HG02938 (cell line): Measurements from ENCODE around the gene PRSS2.
"Not testable (repeated sequence)": the region's sequence is repeated elsewhere in the genome, so short reads cannot be mapped to it uniquely, and the experiment has no call there.

Source experiments
- ATAC-seq: cut with Tn5 transposase; IDR thresholded peaks from one replicate; pipeline ENCODE4 v1.9.1; 2021; ENCODE audit warnings: mild to moderate bottlenecking, moderate library complexity; ENCODE audit not compliant: unreplicated experiment

PRSS2 gene

DNA sequence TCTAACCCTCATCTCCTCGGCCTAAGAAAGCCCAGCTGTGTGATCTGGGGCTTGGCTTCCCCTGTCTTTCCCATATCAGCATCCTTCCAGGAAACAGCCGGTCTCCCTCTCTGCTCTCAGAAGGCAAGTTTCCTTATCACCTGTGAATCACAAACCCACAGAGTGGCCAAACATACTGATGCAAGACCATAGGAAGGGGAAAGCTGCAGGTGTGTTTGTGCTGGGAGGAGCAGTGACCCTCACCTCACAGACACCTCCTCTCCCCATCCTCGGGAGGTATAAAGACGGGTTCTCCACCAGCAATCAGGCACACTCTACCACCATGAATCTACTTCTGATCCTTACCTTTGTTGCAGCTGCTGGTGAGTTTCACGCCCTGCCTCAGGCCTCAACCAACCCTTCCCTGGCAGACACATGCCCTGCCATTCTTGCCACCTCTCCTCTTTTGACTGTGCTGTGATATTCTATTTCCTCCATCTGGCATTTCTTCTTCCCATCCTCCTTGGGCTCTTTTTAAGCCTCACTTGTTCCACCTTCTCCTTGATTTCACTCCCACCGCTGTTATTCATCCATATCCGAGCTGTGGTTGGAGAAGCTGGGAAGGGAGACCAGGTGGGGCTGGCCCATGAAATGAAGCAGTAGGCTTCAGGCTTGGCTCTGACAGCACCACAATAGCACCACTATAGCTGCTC, at the start of gene PRSS2:
Gene PRSS2 (plus strand): TSS at position 310 of the 692 bp plus-strand sequence. CDS start 13 bp downstream, at position 323.
- ATAC-seq, result peak; percentile 15

DNA sequence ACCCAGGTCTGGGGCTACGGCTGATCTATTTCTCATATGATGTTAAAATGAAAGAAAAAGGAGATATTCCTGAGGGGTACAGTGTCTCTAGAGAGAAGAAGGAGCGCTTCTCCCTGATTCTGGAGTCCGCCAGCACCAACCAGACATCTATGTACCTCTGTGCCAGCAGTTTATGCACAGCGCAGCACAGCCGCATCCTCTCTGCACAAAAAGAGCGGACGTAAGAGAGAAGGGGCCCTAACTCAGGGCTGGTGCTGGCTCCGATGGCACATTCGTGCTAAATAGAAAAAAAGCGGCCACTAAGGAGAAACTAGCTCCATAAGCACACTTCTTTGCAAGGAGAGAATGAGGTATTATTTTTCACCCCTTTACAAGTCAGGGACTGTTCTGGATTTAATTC, 49.8 kb upstream of the PRSS2 start:
- ATAC-seq, result no peak

DNA sequence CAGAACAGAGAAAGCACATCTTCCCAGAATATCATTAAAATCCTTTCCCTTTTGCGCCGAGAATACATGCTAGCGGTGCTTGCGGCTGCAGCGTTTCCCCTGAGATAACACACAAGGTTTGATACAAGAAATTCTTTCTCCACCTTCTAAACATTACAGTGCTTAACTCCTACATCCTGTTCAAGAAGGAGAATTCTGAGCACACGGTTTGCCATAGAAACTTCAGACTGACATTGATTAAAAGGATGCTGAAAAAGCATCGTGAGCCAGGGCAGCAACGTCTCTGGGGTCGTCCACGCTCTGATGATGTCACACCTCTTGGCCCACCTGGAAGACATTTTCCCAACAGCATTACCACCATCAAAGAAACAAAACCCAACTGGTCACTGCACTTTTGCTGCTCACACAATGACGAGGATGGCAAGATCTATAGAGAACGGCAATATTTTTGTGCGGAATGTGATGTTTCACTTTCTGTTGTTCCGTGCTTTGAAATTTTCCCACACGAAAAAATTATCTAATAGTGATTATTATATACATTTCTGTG, 48.4 kb upstream of the PRSS2 start:
- no peak for ATAC-seq

DNA sequence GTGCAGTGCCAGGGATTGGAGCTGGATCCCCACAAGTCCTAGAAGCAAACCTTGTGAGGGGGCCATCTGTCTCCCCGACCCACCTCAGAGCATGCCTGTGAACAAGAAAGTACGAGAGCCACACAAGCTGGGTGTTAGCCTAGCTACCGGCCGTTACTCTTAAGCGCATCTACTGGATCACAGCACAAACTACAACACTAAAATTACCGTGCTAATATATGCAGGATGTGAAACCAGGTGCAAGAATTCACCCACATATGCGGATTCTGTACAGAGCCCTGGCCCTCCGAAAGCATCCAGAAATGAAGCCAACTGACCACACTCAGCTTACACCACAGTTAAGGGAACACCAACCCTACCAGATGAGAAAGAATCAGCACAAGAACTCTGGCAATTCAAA, 37.5 kb upstream of the PRSS2 start:
- no peak for ATAC-seq

DNA sequence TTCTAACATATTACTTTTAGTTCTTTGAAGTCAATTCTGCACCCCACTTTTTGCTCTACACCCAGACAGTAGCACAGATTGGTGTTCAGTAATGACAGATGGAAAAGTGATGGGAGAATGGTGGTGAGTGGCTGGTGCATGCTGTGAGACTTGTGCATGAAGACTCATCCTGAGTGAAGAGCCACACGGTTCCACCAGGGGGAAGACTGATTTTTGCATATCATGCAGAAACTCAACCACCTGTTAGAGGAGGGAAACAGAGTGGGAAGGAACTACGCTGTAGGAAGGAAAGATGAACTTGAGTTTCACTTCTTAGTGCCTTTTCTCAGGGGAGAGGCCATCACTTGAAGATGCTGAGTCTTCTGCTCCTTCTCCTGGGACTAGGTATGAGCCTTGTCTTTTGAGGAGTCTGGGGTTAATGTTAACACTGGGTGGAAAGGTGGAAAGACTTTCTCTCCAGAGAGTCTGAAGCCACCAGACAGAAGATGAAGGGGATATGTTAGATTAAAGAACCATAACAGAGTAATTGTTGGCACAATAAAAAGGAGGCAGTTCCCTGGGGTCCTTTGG, 30.8 kb upstream of the PRSS2 start:
- peak; percentile 90 for ATAC-seq

DNA sequence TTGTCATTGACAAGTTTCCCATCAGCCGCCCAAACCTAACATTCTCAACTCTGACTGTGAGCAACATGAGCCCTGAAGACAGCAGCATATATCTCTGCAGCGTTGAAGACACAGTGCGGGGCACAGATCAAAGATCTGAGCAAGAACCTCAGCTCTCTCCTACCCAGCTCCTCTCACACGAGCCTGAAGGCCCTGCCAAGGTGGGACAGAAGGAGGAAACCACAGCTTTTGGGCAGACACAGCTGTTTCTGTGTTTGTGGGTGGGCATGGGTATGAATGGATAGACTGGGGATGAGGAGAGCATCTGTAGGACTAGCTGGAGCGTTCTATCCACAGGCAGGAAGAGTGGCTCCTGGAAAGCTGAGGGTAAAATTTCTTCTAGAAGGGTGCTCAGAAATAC, 30.0 kb upstream of the PRSS2 start:
- ATAC-seq, result no peak

DNA sequence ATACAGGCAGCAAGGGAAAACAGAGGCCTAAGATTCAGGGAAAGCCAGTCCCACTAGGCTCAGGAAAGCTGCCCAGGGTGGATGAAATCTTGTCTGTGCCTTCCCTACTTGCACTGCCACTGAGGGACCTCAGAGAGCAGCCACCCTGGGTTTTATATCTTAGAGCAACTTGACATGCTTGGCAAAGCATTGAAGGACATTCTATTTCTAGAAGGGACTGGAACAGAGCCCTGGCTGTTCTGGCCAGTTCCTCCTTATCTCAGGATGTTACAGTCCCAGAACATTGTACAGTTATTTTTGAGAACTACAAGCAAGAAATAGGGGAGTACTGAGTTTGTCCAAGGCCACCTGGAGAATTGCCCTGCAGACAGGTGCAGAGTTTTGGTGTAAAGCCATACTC, 28.8 kb upstream of the PRSS2 start:
- not testable (repeated sequence) for ATAC-seq

DNA sequence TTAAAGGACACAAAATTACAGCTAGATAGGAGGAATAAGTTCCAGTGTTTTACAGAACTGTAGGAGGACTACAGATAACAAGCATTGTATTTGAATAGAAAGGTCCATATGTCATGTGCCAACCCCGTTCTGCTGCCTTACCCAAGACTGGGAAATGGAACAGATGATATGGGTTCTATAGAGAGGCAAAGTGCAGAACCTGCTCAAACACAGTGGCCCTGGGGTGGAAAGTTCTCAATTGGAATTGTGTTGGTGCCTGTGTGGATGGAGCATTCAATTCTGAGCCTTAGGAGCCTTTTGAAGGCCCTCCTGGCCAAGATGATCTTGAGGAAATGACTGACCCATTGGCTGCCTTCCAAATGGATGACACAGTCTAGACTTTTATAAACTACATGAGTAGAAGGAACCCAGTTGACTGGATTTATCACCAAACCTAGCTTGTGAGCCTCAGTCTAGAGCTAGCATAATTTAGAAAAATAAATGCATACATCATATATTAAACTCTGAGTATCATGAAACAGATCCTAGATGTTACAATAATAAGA, 25.6 kb upstream of the PRSS2 start:
- no peak for ATAC-seq

DNA sequence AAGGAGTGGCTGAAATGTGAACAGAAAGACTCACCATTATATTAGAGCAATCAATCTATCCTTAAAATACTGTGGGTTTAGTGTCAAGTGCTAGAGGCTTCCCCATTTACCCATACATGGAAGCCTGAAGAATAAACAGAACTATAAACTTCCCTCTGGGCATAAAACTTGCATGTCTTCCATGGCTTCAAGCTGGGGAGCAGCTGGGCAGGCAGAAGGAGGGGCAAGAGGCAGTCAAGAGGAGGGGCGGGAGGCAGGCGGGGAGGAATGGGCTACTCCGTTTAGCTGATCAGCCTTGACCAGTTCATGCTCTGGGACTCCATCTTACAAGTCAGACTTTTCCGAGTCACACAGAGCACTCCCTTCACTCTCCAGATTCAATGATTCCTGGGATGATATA, 25.0 kb upstream of the PRSS2 start:
- no peak for ATAC-seq

DNA sequence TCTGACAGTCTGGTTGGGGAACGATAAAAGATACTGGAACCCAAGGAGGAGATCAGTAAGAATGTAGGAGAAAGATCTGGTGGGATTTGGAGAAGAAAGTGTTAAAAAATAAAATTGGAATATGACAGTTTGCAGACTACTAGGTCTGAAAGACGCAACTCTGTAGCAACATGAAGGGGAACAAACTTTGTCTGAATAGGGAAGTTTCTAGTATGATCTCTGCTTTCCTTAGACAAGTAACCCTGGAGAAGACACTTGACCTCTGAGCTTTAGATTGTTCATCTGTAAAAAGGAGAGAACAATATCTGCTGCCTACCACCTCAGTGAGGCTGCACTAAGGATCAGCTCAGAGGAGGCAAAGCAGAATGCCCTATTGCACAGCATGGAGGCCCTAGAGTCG, 24.5 kb upstream of the PRSS2 start:
- no peak for ATAC-seq

DNA sequence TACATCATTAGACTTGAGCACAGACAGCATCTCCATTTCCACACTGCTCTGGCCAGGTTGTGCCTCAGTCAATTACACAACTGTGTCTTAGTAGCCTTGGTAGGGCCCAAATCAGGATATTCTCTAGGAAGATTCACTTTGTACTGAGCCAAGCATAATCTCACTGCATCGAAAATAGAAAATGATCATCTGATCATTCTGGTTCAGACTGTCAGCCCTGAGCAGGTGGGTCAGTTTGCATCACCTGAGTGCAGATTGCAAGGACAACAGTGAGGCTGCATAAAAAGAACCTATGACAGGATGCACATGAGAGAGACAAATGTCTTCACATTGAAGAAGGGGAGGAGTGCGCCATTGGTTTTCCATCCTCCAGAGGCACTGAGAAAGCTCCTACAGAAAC, 22.4 kb upstream of the PRSS2 start:
- not testable (repeated sequence) for ATAC-seq

DNA sequence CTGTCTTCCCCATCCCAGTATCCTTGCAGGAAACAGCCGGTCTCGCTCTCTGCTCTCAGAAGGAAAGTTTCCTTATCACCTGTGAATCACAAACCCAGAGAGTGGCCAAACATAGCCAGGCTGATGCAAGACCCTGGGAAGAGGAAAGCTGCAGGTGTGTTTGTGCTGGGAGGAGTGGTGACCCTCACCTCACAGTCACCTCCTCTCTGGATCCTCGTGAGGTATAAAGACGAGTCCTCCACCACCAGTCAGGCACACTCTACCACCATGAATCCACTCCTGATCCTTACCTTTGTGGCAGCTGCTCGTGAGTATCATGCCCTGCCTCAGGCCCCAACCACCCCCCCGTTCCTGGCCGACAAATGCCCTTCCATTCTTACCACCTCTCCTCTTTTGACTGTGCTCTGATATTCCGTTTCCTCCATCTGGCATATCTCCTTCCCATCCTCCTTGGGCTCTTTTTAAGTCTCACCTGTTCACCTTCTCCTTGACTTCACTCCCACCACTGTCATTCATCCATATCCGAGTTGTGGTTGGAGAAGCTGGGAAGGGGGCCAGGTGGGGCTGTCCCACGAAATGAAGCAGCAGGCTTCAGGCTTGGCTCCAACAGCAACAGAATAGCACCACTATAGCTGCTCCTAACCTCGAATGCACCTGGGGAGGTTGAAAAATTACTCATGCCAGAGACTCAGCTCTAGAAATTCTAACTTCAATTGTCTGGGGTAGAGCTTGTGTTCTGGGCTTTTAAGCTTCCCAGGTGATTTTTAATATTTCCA, 21.4 kb upstream of the PRSS2 start, which contains the start of gene PRSS1:
Gene PRSS1 (plus strand): TSS at position 255 of the 776 bp plus-strand sequence. CDS start 13 bp downstream, at position 268.
- ATAC-seq, result no peak

DNA sequence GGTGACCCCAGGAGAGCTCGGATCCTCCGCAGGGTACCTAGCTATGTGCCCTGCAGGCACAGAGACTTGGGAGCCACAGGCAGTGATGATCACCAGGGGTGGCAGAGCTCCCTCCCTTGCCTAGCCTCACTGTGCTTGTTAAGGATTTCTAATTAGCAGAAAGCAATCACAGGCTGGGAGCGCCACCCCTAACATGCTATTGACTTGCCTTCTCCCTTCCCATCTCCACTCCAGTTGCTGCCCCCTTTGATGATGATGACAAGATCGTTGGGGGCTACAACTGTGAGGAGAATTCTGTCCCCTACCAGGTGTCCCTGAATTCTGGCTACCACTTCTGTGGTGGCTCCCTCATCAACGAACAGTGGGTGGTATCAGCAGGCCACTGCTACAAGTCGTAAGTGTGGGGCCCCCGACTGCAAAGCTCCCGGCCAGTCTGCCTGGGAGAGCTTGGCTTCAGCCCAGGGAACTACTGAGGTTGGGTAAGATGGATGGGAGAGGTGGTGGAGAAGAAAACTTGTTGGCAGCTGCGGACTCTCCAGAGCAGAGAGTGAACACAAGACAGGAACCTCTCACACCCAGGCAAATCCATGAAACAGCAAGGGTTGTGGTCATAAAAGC, 20.3 kb upstream of the PRSS2 start:
- no peak for ATAC-seq

DNA sequence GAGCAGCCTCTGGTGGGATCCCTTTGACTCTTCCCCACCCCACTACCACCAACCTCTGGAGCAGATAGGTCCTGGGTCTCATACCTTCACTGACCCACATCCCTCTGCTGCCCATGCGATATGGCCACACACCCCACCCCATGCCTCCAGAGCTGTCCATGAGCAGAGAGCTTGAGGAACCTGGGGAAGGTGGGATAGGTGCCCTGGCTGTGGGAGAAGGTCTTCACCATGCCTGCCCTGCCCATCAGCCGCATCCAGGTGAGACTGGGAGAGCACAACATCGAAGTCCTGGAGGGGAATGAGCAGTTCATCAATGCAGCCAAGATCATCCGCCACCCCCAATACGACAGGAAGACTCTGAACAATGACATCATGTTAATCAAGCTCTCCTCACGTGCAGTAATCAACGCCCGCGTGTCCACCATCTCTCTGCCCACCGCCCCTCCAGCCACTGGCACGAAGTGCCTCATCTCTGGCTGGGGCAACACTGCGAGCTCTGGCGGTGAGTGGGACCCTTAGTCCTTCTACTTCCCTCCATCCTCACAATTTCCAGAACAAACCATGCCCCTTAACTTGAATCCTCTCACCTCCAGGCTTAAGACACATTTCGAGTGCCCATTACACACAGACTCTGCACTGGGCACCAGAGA, 19.1 kb upstream of the PRSS2 start:
- ATAC-seq, result not testable (repeated sequence)

DNA sequence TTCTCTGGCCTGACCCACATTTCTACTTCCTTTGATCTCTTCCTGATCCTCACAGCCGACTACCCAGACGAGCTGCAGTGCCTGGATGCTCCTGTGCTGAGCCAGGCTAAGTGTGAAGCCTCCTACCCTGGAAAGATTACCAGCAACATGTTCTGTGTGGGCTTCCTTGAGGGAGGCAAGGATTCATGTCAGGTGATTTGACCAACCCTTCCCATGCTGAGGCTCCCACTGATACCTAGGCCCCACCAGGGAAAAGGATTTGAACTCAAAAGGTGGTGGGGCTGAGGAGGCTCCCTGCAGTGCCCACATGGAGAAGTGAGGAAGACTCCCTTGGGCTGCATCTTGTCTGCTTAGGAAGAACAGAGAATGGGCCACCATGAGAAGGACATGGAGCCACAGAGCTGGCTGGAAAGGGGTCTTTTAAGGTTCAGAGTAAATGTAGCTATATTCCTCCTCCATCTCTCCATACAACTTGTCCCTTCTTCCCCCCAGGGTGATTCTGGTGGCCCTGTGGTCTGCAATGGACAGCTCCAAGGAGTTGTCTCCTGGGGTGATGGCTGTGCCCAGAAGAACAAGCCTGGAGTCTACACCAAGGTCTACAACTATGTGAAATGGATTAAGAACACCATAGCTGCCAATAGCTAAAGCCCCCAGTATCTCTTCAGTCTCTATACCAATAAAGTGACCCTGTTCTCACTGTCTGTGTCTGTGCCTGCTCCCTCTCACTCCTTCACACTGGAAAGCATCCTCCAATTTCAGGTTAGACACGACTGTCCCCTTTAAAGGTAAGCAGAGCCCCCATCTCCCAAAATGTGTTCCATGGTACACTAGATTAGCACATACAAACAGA, 18.2 kb upstream of the PRSS2 start:
- no peak for ATAC-seq

DNA sequence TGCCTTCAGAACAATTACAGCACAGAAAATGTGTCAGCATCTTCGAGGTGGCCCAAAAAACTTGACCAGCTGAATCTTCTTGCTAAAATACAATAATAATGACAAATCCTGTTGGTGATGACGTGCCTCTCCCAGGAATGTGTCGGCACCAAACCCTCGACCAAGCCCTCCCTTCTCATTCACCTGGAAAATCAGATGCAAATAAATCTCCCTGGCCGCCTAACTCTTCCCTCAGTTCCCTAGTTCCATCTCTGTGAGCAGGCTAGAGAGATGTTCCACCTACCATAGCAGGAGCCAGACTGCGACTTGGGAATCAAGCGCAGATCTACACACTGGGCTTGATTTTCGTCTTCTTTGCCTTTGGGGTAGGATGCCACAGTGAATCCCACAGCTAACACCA, 17.4 kb upstream of the PRSS2 start:
- no peak for ATAC-seq

DNA sequence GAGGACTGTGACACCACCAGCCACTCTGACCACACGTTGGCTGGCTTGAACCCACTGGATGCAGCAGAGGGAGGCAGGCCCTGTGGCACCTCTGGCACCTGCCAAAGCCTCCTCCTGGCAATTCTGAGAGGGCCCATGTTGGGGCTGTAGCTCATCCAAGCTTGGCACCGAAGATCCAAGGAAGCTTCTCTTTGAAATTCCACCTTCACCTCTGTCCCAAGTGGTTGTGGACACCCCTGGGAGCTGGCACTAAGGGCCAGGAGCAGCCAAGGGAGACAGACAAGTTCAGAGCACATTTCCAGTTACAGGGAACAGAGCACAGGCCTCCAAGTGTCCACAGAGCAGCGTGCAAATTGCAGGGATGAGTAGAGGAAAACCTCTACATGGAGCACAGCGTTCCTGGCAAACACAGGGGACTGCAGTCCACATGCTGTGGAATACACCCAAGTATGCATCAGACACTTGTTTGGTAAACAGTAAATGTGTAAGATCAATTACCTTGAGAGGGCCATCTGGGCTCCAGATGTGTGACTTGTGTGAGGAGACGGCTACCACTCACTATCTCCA, 16.8 kb upstream of the PRSS2 start:
- not testable (repeated sequence) for ATAC-seq

DNA sequence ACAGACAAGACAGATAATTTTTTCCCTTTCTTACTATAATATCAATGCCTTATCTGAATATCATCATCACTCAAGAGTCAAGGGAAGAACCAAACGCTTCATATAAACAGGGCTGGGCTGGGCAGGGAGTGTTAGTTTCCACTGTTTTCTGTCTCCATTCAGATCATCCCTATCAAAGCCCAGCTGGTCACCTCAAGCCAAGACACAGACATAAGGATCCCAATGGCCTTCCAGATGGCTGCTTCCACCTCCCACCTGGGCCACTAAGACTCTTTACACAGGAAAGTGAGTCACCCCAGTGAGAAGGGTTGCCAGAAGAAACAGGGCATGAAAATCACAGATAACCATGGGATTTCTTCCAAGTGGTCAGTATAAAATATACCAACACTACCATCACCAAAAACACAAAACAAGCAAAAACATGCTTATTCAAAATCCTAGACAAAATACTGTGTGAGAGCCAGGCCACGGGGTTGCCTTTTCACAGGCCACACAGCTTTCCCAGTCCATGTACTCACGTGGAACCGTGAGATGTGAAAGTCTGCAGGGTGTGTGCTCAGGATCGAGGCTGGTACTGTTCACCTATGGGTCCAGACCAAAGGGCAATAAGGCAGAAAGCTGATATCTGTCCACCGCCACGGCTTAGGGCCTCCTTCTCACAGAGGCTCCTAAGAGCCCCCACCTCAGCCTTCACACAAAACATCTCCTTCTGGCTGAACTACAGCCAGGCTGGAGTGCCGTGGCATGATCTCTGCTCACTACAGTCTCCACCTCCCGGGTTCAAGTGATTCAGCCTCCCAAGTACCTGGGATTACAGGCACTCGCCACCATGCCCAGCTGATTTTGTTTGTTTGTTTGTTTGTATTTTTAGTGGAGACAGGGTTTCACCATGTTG, 15.8 kb upstream of the PRSS2 start:
- no peak for ATAC-seq
